Retinal pigment epithelial cell (primary cell): ENCODE measurements around the gene SPG11.
A peak's percentile ranks its signal among the peaks of the same experiment; 100 is the strongest.

Experiments
- DNase-seq: peaks from one replicate; pipeline ENCODE4 v3.0.0-alpha.2; 2010; ENCODE audit warnings: low read depth
- H3K4me3 ChIP-seq: 2 replicates; pipeline ENCODE4 v1.5.1; 2011; ENCODE audit warnings: mild to moderate bottlenecking, low read length, control low read depth, moderate library complexity
- TF ChIP-seq, protein P1 (sequence below): conservative IDR thresholded peaks from 2 replicates; pipeline ENCODE4 v1.5.1; 2011; ENCODE audit warnings: low read depth, low read length, control low read depth, inconsistent platforms

The SPG11 gene

DNA sequence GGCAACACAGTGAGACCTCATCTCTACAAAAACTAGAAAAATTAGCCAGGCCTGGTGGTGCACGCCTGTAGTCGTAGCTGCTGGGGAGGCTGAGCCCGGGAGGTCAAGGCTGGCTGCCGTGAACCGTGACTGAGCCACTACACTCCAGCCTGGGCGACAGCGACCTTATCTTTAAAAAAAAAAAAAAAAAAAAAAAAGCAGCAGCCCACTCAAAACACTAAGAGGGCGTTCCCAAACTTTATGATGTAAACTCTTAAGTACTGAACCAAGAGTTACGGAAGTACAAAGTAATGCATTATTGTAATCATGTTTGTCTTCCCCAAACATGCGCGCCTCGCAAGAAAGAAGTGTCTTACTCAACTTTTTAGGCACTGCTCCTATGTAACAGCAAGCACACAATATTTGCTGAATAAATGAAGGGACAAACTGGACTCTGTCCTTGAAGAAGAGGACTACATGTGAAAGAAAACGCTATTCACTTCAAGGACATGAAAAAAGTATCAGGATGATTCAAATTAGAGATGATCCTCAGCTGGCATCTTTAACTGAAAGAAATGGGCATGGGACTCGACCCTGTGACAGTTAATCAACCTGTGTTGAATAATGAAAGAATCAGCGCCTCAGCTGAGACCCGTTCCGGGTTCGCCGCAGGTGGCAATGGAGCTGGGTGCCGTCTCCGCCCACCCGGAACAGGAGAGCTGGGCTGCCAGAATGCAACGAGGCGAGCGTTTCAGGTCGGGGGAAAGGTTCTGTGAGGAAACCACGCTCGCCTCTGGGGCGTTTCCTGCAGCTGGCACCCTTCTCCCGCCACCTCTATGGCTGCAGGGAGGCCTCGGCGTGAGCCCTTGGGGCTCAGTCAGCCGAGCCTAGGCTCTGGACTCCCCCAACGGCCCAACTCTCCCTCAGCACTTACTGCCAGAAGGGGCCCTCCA lies 718 bp downstream of the SPG11 start:
- DNase-seq: peak; percentile 37
- TF ChIP-seq, protein P1, sequence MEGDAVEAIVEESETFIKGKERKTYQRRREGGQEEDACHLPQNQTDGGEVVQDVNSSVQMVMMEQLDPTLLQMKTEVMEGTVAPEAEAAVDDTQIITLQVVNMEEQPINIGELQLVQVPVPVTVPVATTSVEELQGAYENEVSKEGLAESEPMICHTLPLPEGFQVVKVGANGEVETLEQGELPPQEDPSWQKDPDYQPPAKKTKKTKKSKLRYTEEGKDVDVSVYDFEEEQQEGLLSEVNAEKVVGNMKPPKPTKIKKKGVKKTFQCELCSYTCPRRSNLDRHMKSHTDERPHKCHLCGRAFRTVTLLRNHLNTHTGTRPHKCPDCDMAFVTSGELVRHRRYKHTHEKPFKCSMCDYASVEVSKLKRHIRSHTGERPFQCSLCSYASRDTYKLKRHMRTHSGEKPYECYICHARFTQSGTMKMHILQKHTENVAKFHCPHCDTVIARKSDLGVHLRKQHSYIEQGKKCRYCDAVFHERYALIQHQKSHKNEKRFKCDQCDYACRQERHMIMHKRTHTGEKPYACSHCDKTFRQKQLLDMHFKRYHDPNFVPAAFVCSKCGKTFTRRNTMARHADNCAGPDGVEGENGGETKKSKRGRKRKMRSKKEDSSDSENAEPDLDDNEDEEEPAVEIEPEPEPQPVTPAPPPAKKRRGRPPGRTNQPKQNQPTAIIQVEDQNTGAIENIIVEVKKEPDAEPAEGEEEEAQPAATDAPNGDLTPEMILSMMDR: no peak

DNA sequence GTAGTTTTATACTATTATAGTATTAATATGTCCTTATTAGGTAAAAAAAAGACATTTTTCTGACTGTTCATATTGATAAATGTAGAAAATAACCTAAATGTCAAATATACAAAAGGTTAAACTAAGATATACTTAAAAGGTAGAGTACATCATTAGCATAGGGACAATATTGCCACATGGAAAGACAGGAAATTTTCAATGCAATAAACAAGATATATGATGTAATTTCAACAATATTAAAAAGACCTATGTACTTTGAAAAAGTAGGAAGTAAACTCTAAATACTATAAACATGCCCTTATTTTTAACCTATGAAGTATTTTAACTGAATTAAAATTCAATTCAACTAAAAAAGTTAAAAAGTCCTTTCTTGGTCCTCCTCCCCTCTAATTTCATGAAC lies 1.9 kb downstream of the SPG11 start:
- no peak overlapping the region for H3K4me3 ChIP-seq
- TF ChIP-seq, protein P1: no peak
- no peak for DNase-seq

More for the DNA sequence above, 718 bp downstream of the SPG11 start:
- H3K4me3 ChIP-seq: peak overlapping the region; percentile 88

DNA sequence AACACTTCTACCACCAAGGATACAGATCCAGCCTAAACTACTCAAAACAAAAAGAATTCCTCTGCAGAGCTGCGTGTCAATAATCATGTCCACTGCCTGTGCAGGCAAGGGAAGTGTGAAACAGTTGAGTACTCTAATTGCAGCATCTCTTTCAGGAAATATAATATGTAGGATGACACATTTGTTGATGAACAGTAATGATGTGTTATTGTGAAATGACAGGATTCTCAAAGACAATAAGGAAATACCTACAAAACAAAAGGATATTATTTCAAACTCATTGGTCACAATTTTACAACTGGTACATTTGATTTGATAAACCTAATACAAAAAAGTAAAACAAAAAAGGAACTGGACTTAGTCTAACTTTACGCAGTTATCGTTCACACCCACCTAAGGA lies 4.4 kb downstream of the SPG11 start:
- TF ChIP-seq, protein P1: no peak
- DNase-seq: no peak

DNA sequence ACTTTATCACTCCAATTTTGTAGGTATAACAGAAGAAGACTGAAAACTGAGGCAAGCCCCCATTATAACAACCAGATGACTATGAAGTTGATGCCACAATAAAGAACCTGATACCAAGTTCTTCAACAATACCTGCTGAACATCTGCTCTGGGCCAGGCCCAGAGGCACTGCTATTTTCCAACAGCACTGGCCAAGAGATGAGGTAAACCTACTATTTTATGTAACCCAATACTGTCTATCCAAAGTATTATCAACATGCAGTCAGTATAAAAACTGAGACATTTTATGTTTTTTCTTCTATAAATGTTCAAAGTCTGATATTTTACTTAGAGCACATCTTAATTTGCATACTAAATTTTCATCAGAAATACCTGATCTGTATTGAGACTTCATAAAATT lies 6.1 kb downstream of the SPG11 start:
- no peak for DNase-seq
- TF ChIP-seq, protein P1: no peak
- no peak overlapping the region for H3K4me3 ChIP-seq

More for the DNA sequence above, 4.4 kb downstream of the SPG11 start:
- H3K4me3 ChIP-seq: no peak overlapping the region

DNA sequence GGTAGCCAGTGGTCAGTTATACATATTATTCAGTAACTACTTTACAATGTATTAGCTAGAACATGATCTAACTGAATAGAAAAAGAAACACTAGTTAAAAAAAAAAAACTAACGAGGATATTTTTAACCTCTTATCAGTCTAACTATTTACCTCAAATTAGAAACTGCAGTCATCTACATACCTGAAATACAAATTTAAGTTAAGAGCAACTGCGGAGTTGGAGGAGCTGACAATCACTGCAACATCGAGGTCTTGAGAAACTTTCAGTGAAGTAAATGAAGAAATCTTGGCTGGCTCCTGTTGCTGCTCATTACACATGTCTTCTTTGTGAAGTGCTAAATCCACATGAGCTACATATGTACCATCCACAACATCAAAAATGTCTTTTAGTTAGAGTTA lies 6.5 kb downstream of the SPG11 start:
- DNase-seq: no peak
- TF ChIP-seq, protein P1: no peak
- H3K4me3 ChIP-seq: no peak overlapping the region

DNA sequence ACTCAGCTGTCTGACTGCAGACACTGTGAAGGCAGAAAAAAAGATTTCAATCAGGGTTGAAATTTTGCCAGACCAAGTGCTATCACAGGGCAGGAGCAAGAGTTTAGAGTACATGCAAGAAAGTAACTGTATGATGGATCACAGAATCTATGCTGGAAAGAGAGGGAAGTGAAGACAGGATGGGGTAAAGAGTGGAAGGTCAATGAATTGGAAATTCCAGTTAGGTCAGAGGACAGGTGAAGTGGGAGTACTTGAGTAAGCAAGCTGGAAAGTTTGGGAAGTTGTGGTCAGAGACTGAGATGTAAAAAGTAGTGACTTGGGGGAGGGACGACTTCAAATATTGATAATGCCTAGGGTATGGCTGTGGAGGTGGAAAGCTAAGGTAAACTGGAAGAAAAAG lies 7.2 kb downstream of the SPG11 start:
- TF ChIP-seq, protein P1: no peak
- H3K4me3 ChIP-seq: no peak overlapping the region
- DNase-seq: no peak

DNA sequence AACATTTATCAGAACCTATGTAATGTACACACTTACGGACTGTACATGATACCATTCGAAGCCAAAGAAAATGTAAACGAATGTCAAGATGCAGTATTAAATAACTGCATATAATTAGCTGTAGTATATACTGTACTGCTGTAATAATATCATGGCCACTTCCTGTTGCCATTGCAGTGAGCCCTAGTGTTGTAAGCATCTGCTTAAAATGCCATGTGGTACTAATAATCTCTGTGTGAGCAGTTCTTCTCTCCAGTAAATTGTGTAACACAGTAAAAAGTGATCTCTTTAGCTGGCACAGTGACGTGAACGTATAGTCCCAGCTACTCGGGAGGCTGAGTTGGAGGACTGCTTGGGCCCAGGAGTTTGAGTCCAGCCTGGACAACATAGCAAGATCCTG lies 8.6 kb downstream of the SPG11 start:
- TF ChIP-seq, protein P1: no peak

More for the DNA sequence above, 8.6 kb downstream of the SPG11 start:
- no peak for DNase-seq
- no peak overlapping the region for H3K4me3 ChIP-seq
